ENCODE data around the gene CCBE1. TPM values are rescaled to one million over a fixed set of nuclear protein-coding genes. Genes with fewer than 3 reads are reported as not detected.

The CCBE1 gene
- total and polyA plus RNA-seq, 9 of the 15 experiments (the other 6 are each of a cell fraction or from before 2014, with no cell fraction given): 0.20 TPM; not detected in 8

- TF ChIP-seq ZHX1 (conservative IDR thresholded peaks at IDR 0.05; ENCODE audit: low read length) (no peak), PHB (CRISPR knock-in tag; IDR thresholded peaks at IDR 0.05) (no peak), BDP1 (IDR thresholded peaks at IDR 0.05; ENCODE audit: insufficient read depth, insufficient read length) (no peak), POLR2B (IDR thresholded peaks at IDR 0.05; ENCODE audit: low read depth, partially characterized antibody) (no peak), ZNF696 (CRISPR knock-in tag; conservative IDR thresholded peaks at IDR 0.05) (no peak)
Measured at GRCh38 chr18:59451073-59451472, 246.2 kb downstream of the CCBE1 start (continued).

GRCh38 chr18:59448546-59448945 lies 248.7 kb downstream of the CCBE1 start:
- Histone ChIP-seq H3K27ac (ENCODE audit: extremely low read depth, low read depth, low read length) (no peak overlapping the region), H3K4me2 (ENCODE audit: insufficient read depth, low read length) (no peak overlapping the region), H3K27me3 (ENCODE audit: control insufficient read depth in 2 of 2, insufficient read depth in 2 of 2, low read length in 2 of 2) (no peaks in the 10 kb centered on the region), H3K36me3 (ENCODE audit: control insufficient read depth, insufficient read depth, low read length) (no peaks in the 10 kb centered on the region), H3K9me1 (ENCODE audit: control insufficient read depth, insufficient read depth, low read length) (no peaks in the 10 kb centered on the region), H3K9me3 (replicated peaks; ENCODE audit: control insufficient read depth, insufficient read depth, low read depth, low read length) (no peaks in the 10 kb centered on the region), H3K9ac (ENCODE audit: insufficient read depth in 1 of 2, low read depth in 2 of 2, low read length in 2 of 2) (no peak overlapping the region), H2AFZ (ENCODE audit: low read depth, low read length) (no peak overlapping the region), H4K20me1 (replicated peaks; ENCODE audit: control insufficient read depth, insufficient read depth, low read length) (no peaks in the 10 kb centered on the region), H3K4me1 (replicated peaks in 1 of 2; ENCODE audit: control insufficient read depth in 2 of 2, insufficient read depth in 2 of 2, low read length in 2 of 2) (no peaks in the 10 kb centered on the region), H3K4me3 (no peak overlapping the region), H3K79me2 (ENCODE audit: control insufficient read depth, insufficient read depth, low read length) (no peaks in the 10 kb centered on the region)
- TF ChIP-seq HDAC2 (IDR thresholded peaks at IDR 0.05) (no peak), ZNF324 (CRISPR knock-in tag; IDR thresholded peaks at IDR 0.05) (no peak), ELK3 (CRISPR knock-in tag; IDR thresholded peaks at IDR 0.05) (no peak), KHSRP (IDR thresholded peaks at IDR 0.05) (no peak), FOXA1 (IDR thresholded peaks at IDR 0.05; ENCODE audit: borderline replicate concordance) (no peak), ZBED1 (IDR thresholded peaks at IDR 0.05) (no peak), ZBTB43 (CRISPR knock-in tag; IDR thresholded peaks at IDR 0.05) (no peak), ESRRB (CRISPR knock-in tag; IDR thresholded peaks at IDR 0.05; ENCODE audit: borderline replicate concordance) (no peak), CREB1 (IDR thresholded peaks at IDR 0.05) (no peak), CREB1 (CRISPR knock-in tag; IDR thresholded peaks at IDR 0.05) (no peak), ZNF707 (CRISPR knock-in tag; conservative IDR thresholded peaks at IDR 0.05) (no peak), CBFA2T3 (IDR thresholded peaks at IDR 0.05) (no peak), FOS (IDR thresholded peaks at IDR 0.05; ENCODE audit: extremely low read depth, insufficient read length) (no peak), PURB (CRISPR knock-in tag; IDR thresholded peaks at IDR 0.05; ENCODE audit: low read depth) (no peak), SIN3B (IDR thresholded peaks at IDR 0.05; ENCODE audit: low read depth) (no peak), ZEB2 (IDR thresholded peaks at IDR 0.05) (no peak)
- 0% methylated on average over 3 of the region's 4 CpGs for WGBS (ENCODE audit: insufficient coverage, low coverage, missing lambda C conversion rate)
- intact Hi-C loops (cut with micrococcal nuclease): no loop called here
- BruUV-seq (replicated peaks): no TSS peak
- ATAC-seq: no peak
- CTCF ChIA-PET (ENCODE audit: low intra/inter-chr PET ratio): no interaction called here
- DNase-seq (ENCODE audit: extremely low read depth in 1 of 4, low spot score in 3 of 4): no peak
- FAIRE-seq: no peak
- in situ Hi-C loops (cut with MboI): no loop called here
- POLR2A ChIA-PET: no interaction called here
